ENCODE data around the gene IL15RA. TPM values are rescaled to one million over a fixed set of nuclear protein-coding genes. Genes with fewer than 3 reads are reported as not detected.
A peak's percentile ranks its signal among the peaks of the same experiment; 100 is the strongest.
"Not testable (repeated sequence)": the region's sequence is repeated elsewhere in the genome, so short reads cannot be mapped to it uniquely, and the experiment has no call there.

IL15RA gene
- total RNA-seq, 4 donors from 2014 or later: 10.6 to 34.3 (median 22.8) TPM

GRCh38 chr10:5947471-5948207 is 29.7 kb downstream of the IL15RA start:
- H3K36me3 ChIP-seq: no peaks in the 10 kb centered on the region
- peaks cover 0 to 25% of the 10 kb centered on the region in 2 donors for H3K4me1 ChIP-seq
- intact Hi-C loops (cut with DNase I): no loop called here
- TF ChIP-seq CTCF (IDR thresholded peaks at IDR 0.05): no peak
- TF ChIP-seq POLR2A (IDR thresholded peaks at IDR 0.05): no peak
- DNase-seq: no peak
- H3K27me3 ChIP-seq: no peaks in the 10 kb centered on the region
- no peak overlapping the region for H3K4me3 ChIP-seq (replicated peaks in 1 of 3)
- no peaks in the 10 kb centered on the region for H3K9me3 ChIP-seq
- 93% methylated on average over 17 of the region's 17 CpGs for WGBS, 2 donors
- peak overlapping the region in 1 of 3 donors; percentile 3 for H3K27ac ChIP-seq

GRCh38 chr10:5946786-5947185 is 30.6 kb downstream of the IL15RA start:
- TF ChIP-seq CTCF (IDR thresholded peaks at IDR 0.05) (no peak), POLR2A (IDR thresholded peaks at IDR 0.05) (no peak)
- H3K4me1 ChIP-seq: peaks cover 0 to 25% of the 10 kb centered on the region in 2 donors
- H3K36me3 ChIP-seq: no peaks in the 10 kb centered on the region
- 74 to 76% methylated on average over 8 of the region's 8 CpGs for WGBS, 2 donors
- H3K27me3 ChIP-seq: no peaks in the 10 kb centered on the region
- no peak overlapping the region for H3K4me3 ChIP-seq (replicated peaks in 1 of 3)
- intact Hi-C loops (cut with DNase I): no loop called here
- H3K27ac ChIP-seq: peak overlapping the region in 1 of 3 donors; percentile 3
- DNase-seq: no peak
- H3K9me3 ChIP-seq: no peaks in the 10 kb centered on the region

DNA sequence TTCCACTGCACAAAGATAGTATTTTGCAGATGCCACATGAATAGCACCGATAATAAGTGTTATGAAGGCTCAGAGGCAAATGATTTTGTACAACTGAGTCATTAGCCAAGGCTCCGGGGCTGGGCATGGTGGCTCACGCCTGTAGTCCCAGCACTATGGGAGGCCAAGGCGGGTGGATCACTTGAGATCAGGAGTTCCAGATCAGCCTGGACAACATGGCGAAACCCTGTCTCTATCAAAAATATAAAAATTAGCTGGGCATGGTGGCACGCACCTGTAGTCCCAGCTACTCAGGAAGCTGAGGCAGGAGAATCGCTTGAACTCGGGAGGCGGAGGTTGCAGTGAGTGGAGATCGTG is 30.9 kb downstream of the IL15RA start:
- H3K27me3 ChIP-seq; H3K36me3 ChIP-seq; DNase-seq; intact Hi-C loops (cut with DNase I); H3K4me3 ChIP-seq (replicated peaks in 1 of 3); H3K9me3 ChIP-seq: not testable (repeated sequence)
- H3K27ac ChIP-seq: peak overlapping the region; percentile 50 to 83 (median 73)
- peaks cover 0 to 25% of the 10 kb centered on the region in 2 donors for H3K4me1 ChIP-seq
- 87 to 88% methylated on average over 10 of the region's 10 CpGs for WGBS, 2 donors

GRCh38 chr10:5945561-5946418 is 31.6 kb downstream of the IL15RA start:
- Histone ChIP-seq H3K4me1 (peaks cover 0 to 25% of the 10 kb centered on the region in 2 donors), H3K4me3 (replicated peaks in 1 of 3) (no peak overlapping the region), H3K36me3 (no peaks in the 10 kb centered on the region), H3K27ac (peak overlapping the region; percentile 50 to 83 (median 73)), H3K9me3 (no peaks in the 10 kb centered on the region), H3K27me3 (no peaks in the 10 kb centered on the region)
- TF ChIP-seq POLR2A (IDR thresholded peaks at IDR 0.05): no peak
- no peak for TF ChIP-seq CTCF (IDR thresholded peaks at IDR 0.05)
- peak; percentile 21 to 35 for DNase-seq
- intact Hi-C loops (cut with DNase I): no loop called here
- 68 to 71% methylated on average over 20 to 21 of the region's 21 CpGs for WGBS, 2 donors

GRCh38 chr10:5945190-5945509 is 32.2 kb downstream of the IL15RA start:
- DNase-seq: no peak
- Histone ChIP-seq H3K27me3 (no peaks in the 10 kb centered on the region), H3K36me3 (no peaks in the 10 kb centered on the region), H3K4me3 (replicated peaks in 1 of 3) (peak overlapping the region in 1 of 3 donors; percentile 17), H3K4me1 (peaks cover 0 to 21% of the 10 kb centered on the region in 2 donors), H3K9me3 (no peaks in the 10 kb centered on the region), H3K27ac (peak overlapping the region; percentile 45 to 83 (median 73))
- TF ChIP-seq CTCF (IDR thresholded peaks at IDR 0.05) (no peak), POLR2A (IDR thresholded peaks at IDR 0.05) (no peak)
- 67 to 83% methylated on average over 9 of the region's 9 CpGs for WGBS, 2 donors
- intact Hi-C loops (cut with DNase I): no loop called here

All from thyroid gland (tissue), 4 donors.